Measurements from ENCODE around the gene HYPK.

DNA sequence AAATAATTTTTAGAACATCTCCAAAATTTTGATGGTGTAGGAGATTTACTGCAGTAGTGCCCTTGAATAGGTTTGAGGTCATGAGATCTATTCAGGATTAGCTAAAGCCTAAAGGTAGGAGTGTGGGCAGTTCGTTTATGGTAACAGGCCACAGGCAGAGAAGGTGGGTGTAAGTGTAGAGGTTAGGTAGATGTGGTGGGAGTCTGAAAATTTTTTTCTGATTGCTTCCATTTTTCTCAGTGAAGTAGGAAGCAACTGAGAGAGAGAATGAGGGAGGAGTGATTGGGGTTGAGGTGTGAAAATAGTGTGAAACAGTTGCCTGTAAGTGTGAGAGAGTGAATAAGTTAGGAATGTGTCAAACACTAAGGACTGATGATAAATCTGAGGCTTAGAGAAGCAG is 21.4 kb upstream of the HYPK start:
- TF ChIP-seq GATA1 (IDR thresholded peaks at IDR 0.05; ENCODE audit: low read depth, low read length) (no peak), POLR2A (IDR thresholded peaks at IDR 0.05; ENCODE audit: low read length) (no peak)

Data from erythroblast (primary cell).